ENCODE results near the gene MAGIX.

Gene MAGIX

DNA sequence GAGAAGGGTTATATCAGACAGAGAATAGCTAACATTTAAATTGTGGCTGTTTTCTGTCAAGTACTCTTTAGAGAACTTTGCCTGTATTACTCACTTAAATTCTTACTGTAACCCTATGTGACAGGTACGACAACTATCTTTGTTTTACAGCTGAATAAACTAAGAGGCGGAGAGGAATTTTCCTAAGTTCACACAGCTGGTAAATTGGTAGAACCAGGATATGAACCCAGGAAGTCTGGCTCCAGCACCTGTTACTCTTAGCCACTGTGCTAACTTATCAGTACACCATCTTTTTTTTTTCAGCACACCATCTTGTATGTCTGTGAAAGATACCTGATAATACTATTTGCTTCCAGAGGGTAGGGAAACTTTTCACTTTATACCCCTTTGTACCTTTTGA lies 39.5 kb downstream of the MAGIX start:
- Histone ChIP-seq H3K79me2 (ENCODE audit: insufficient read depth, low read depth) (no peaks in the 10 kb centered on the region), H3K4me3 (IDR thresholded peaks at IDR 0.05; ENCODE audit: insufficient read depth, low read depth, low read length) (no peak overlapping the region), H2AFZ (ENCODE audit: low read depth) (no peak overlapping the region), H4K20me1 (ENCODE audit: insufficient read depth) (no peaks in the 10 kb centered on the region), H3K27me3 (ENCODE audit: insufficient read depth, low read depth) (peaks cover 5% of the 10 kb centered on the region; the same call in 1 of the 2 replicates), H3K9ac (no peak overlapping the region), H3K36me3 (ENCODE audit: insufficient read depth) (no peaks in the 10 kb centered on the region), H3K4me1 (ENCODE audit: low read depth, poor library complexity, severe bottlenecking) (no peaks in the 10 kb centered on the region), H3K27ac (no peak overlapping the region), H3K4me2 (no peak overlapping the region)
- TF ChIP-seq, protein P1, sequence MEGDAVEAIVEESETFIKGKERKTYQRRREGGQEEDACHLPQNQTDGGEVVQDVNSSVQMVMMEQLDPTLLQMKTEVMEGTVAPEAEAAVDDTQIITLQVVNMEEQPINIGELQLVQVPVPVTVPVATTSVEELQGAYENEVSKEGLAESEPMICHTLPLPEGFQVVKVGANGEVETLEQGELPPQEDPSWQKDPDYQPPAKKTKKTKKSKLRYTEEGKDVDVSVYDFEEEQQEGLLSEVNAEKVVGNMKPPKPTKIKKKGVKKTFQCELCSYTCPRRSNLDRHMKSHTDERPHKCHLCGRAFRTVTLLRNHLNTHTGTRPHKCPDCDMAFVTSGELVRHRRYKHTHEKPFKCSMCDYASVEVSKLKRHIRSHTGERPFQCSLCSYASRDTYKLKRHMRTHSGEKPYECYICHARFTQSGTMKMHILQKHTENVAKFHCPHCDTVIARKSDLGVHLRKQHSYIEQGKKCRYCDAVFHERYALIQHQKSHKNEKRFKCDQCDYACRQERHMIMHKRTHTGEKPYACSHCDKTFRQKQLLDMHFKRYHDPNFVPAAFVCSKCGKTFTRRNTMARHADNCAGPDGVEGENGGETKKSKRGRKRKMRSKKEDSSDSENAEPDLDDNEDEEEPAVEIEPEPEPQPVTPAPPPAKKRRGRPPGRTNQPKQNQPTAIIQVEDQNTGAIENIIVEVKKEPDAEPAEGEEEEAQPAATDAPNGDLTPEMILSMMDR (conservative IDR thresholded peaks at IDR 0.05; ENCODE audit: low read depth, low read length): no peak

DNA sequence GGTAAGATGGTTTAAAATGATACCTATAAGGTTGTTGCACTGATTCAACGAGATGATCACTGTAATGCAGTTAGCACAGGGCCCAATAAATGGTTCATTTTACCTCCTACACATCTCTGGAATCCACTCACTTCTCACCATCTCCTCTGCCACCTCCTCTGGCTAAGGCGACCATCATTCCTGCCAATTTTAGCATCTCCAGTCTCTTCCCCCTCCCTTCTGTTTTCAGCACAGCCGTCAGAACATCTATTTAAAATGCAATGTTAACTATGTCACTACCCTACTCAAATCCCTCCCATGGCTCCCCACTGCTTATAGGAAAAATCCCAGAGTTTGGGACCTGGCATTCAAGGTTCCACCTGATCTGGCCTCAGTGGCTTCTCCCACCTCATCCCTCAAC lies 41.0 kb downstream of the MAGIX start:
- Histone ChIP-seq H3K27ac (no peak overlapping the region), H3K36me3 (ENCODE audit: insufficient read depth) (no peaks in the 10 kb centered on the region), H4K20me1 (ENCODE audit: insufficient read depth) (no peaks in the 10 kb centered on the region), H3K4me2 (no peak overlapping the region), H3K79me2 (ENCODE audit: insufficient read depth, low read depth) (no peaks in the 10 kb centered on the region), H2AFZ (ENCODE audit: low read depth) (no peak overlapping the region), H3K4me1 (ENCODE audit: low read depth, poor library complexity, severe bottlenecking) (no peaks in the 10 kb centered on the region), H3K4me3 (IDR thresholded peaks at IDR 0.05; ENCODE audit: insufficient read depth, low read depth, low read length) (no peak overlapping the region), H3K27me3 (ENCODE audit: insufficient read depth, low read depth) (no peaks in the 10 kb centered on the region), H3K9ac (no peak overlapping the region)
- TF ChIP-seq, protein P1 (conservative IDR thresholded peaks at IDR 0.05; ENCODE audit: low read depth, low read length): no peak

DNA sequence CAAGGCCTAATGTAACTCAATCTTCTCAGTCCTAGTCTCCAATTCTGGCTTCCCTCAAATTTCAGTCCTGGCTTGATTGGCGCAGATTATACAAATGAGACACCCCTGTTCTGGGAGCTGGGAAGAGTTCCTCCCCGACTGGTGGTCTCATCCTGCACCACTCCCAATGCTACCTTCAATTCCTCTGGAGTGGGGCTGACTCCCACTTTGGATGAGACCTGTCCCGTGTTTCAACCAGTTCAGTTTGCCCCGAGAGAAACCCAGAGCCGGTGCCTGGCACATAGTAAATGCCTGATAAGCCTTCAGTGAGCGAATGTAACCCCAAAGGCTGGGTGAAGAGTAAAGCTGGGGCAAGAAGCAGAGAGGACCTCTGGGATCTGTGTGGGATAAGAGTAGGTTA lies 41.5 kb downstream of the MAGIX start:
- Histone ChIP-seq H3K4me2 (no peak overlapping the region), H3K27me3 (ENCODE audit: insufficient read depth, low read depth) (no peaks in the 10 kb centered on the region), H3K9ac (no peak overlapping the region), H2AFZ (ENCODE audit: low read depth) (no peak overlapping the region), H4K20me1 (ENCODE audit: insufficient read depth) (no peaks in the 10 kb centered on the region), H3K27ac (no peak overlapping the region), H3K36me3 (ENCODE audit: insufficient read depth) (no peaks in the 10 kb centered on the region), H3K4me3 (IDR thresholded peaks at IDR 0.05; ENCODE audit: insufficient read depth, low read depth, low read length) (no peak overlapping the region), H3K4me1 (ENCODE audit: low read depth, poor library complexity, severe bottlenecking) (no peaks in the 10 kb centered on the region), H3K79me2 (ENCODE audit: insufficient read depth, low read depth) (no peaks in the 10 kb centered on the region)
- TF ChIP-seq, protein P1 (conservative IDR thresholded peaks at IDR 0.05; ENCODE audit: low read depth, low read length): no peak

DNA sequence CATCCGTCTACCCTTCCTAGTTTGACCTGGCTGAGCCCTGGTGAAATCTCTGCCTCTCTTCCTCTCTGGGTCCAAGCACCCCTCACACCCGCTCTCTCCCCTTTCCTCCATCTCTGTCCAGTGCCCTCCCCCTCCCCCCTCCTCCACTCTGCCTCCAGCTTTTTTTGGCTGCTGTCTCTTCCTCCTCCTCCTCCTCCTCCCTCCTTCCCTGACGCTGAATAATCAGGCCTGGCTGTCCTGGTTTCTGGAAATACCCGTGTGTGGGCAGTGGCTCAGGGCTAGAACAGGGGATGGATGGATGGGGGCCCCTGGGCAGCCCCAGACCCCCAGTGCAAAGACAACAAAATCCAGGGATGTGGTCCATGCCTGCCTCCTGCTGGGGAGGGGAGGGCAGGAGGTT lies 42.2 kb downstream of the MAGIX start:
- Histone ChIP-seq H3K36me3 (ENCODE audit: insufficient read depth) (no peaks in the 10 kb centered on the region), H3K4me1 (ENCODE audit: low read depth, poor library complexity, severe bottlenecking) (no peaks in the 10 kb centered on the region), H3K27ac (no peak overlapping the region), H3K4me3 (IDR thresholded peaks at IDR 0.05; ENCODE audit: insufficient read depth, low read depth, low read length) (no peak overlapping the region), H3K27me3 (ENCODE audit: insufficient read depth, low read depth) (no peaks in the 10 kb centered on the region), H4K20me1 (ENCODE audit: insufficient read depth) (no peaks in the 10 kb centered on the region), H2AFZ (ENCODE audit: low read depth) (no peak overlapping the region), H3K4me2 (no peak overlapping the region), H3K9ac (no peak overlapping the region), H3K79me2 (ENCODE audit: insufficient read depth, low read depth) (no peaks in the 10 kb centered on the region)
- TF ChIP-seq, protein P1 (conservative IDR thresholded peaks at IDR 0.05; ENCODE audit: low read depth, low read length): no peak

Data from KMS-11 (cell line).